Activated effector memory CD4-positive, alpha-beta T cell treated with Interleukin-2 at 50 U/mL for 16 hours (primary cell): Measurements from ENCODE around the gene LYSMD3.
"Not testable (repeated sequence)": the region's sequence is repeated elsewhere in the genome, so short reads cannot be mapped to it uniquely, and the experiment has no call there.

Experiments used
- DNase-seq: peaks from one replicate; pipeline ENCODE4 v3.0.0-alpha.2; 2020

LYSMD3 gene

GRCh38 chr5:90529194-90529938, at the start of gene LYSMD3:
TSS of gene LYSMD3 (minus strand) at chr5:90529584. CDS start at chr5:90525289, 4,295 bp downstream.
- DNase-seq, result peak; percentile 98

- not testable (repeated sequence) for DNase-seq
These were observed 47.2 kb upstream of the LYSMD3 start for GRCh38 chr5:90576566-90576965.

- DNase-seq, result no peak
These were observed 46.3 kb upstream of the LYSMD3 start for GRCh38 chr5:90575712-90576111.

GRCh38 chr5:90571147-90571773, 41.9 kb upstream of the LYSMD3 start:
- DNase-seq, result no peak

- DNase-seq, result no peak
These were observed 40.6 kb upstream of the LYSMD3 start for GRCh38 chr5:90570034-90570433.

GRCh38 chr5:90569084-90569483, 39.7 kb upstream of the LYSMD3 start:
- DNase-seq, result no peak

GRCh38 chr5:90565491-90565890, 36.1 kb upstream of the LYSMD3 start:
- DNase-seq, result no peak

- DNase-seq, result no peak
These were observed 33.7 kb upstream of the LYSMD3 start for GRCh38 chr5:90563108-90563507.

- DNase-seq, result no peak
These were observed 33.0 kb upstream of the LYSMD3 start for GRCh38 chr5:90562341-90562740.

GRCh38 chr5:90561766-90562165, 32.4 kb upstream of the LYSMD3 start:
- DNase-seq, result no peak

GRCh38 chr5:90560771-90561170, 31.4 kb upstream of the LYSMD3 start:
- no peak for DNase-seq

GRCh38 chr5:90558344-90559192, 29.2 kb upstream of the LYSMD3 start, which contains the start of gene ADGRV1:
TSS of gene ADGRV1 (plus strand) at chr5:90558797. CDS start at chr5:90558896, 99 bp downstream.
- DNase-seq, result no peak

- DNase-seq, result no peak
These were observed 28.5 kb upstream of the LYSMD3 start for GRCh38 chr5:90557871-90558270.

- DNase-seq, result no peak
These were observed 28.0 kb upstream of the LYSMD3 start for GRCh38 chr5:90557391-90557790.

- DNase-seq, result no peak
These were observed 26.3 kb upstream of the LYSMD3 start for GRCh38 chr5:90555666-90556065.

GRCh38 chr5:90554358-90555006, 25.1 kb upstream of the LYSMD3 start:
- no peak for DNase-seq

GRCh38 chr5:90553711-90554110, 24.3 kb upstream of the LYSMD3 start:
- DNase-seq, result no peak

- DNase-seq, result no peak
These were observed 22.0 kb upstream of the LYSMD3 start for GRCh38 chr5:90551376-90551775.

- no peak for DNase-seq
These were observed 21.6 kb upstream of the LYSMD3 start for GRCh38 chr5:90550963-90551362.

- no peak for DNase-seq
These were observed 20.4 kb upstream of the LYSMD3 start for GRCh38 chr5:90549729-90550275.

GRCh38 chr5:90549223-90549622, 19.8 kb upstream of the LYSMD3 start:
- DNase-seq, result no peak

GRCh38 chr5:90548069-90548593, 18.7 kb upstream of the LYSMD3 start:
- no peak for DNase-seq
